Neuronal stem cell (in vitro differentiated cells): Measurements from ENCODE around the gene PATJ.
"Not testable (repeated sequence)": the region's sequence is repeated elsewhere in the genome, so short reads cannot be mapped to it uniquely, and the experiment has no call there.

Experiments
- DNase-seq: peaks from one replicate; pipeline ENCODE4 v3.0.0-alpha.2; 2013; ENCODE audit warnings: low spot score
- H2AFZ ChIP-seq: one replicate; pipeline ENCODE4 v1.6.1; 2013; ENCODE audit warnings: mild to moderate bottlenecking, low read length, inconsistent platforms
- H2AK5ac ChIP-seq: 2 replicates; pipeline ENCODE4 v1.6.1; 2013; ENCODE audit warnings: low read depth, mild to moderate bottlenecking, inconsistent platforms, low read length, moderate library complexity, mixed read lengths
- H2BK120ac ChIP-seq: 2 replicates; pipeline ENCODE4 v1.6.1; 2013; ENCODE audit warnings: low read depth, mild to moderate bottlenecking, inconsistent platforms, low read length, moderate library complexity, mixed read lengths
- H2BK12ac ChIP-seq: one replicate; pipeline ENCODE4 v1.6.1; 2013; ENCODE audit warnings: low read length, inconsistent platforms
- H2BK15ac ChIP-seq: 2 replicates; pipeline ENCODE4 v1.6.1; 2013; ENCODE audit warnings: mild to moderate bottlenecking, low read length, inconsistent platforms, mixed read lengths
- H2BK5ac ChIP-seq: one replicate; pipeline ENCODE4 v1.6.1; 2013; ENCODE audit warnings: inconsistent platforms, mild to moderate bottlenecking, low read length, moderate library complexity
- H3K14ac ChIP-seq: one replicate; pipeline ENCODE4 v1.6.1; 2013; ENCODE audit warnings: low read length, inconsistent platforms
- H3K18ac ChIP-seq: 2 replicates; pipeline ENCODE4 v1.6.1; 2013; ENCODE audit warnings: low read length, inconsistent platforms
- H3K23ac ChIP-seq: 2 replicates; pipeline ENCODE4 v1.6.1; 2013; ENCODE audit warnings: low read depth, mild to moderate bottlenecking, mixed read lengths, low read length, inconsistent platforms; ENCODE audit not compliant: poor library complexity
- H3K27ac ChIP-seq: replicated peaks from 3 replicates; pipeline ENCODE4 v1.5.1; 2013; ENCODE audit warnings: low read length, inconsistent platforms
- H3K27me3 ChIP-seq, 3 experiments: 2 replicates each; pipeline ENCODE4 v1.6.1; 2013; ENCODE audit warnings: low read length in 3 of 3, mild to moderate bottlenecking in 2 of 3, inconsistent platforms in 1 of 3, low read depth in 1 of 3, mixed read lengths in 1 of 3, moderate library complexity in 1 of 3; ENCODE audit not compliant: control insufficient read depth in 3 of 3, insufficient read depth in 3 of 3
- H3K36me3 ChIP-seq, 2 donors: replicated peaks in 1 of 2; 2 replicates each; pipeline ENCODE4 v1.6.1; 2013; ENCODE audit warnings: low read length in 2 of 2; ENCODE audit not compliant: control insufficient read depth in 2 of 2, insufficient read depth in 2 of 2
- H3K4ac ChIP-seq: 2 replicates; pipeline ENCODE4 v1.6.1; 2013; ENCODE audit warnings: inconsistent platforms, mild to moderate bottlenecking, low read length, moderate library complexity
- H3K4me1 ChIP-seq, 2 donors: 1 replicate in 1 of 2; 2 replicates in 1 of 2; pipeline ENCODE4 v1.6.1; 2013; ENCODE audit warnings: low read length in 2 of 2, low read depth in 1 of 2; ENCODE audit not compliant: control insufficient read depth in 2 of 2, insufficient read depth in 1 of 2
- H3K4me2 ChIP-seq: one replicate; pipeline ENCODE4 v1.6.1; 2013; ENCODE audit warnings: mild to moderate bottlenecking, low read length, inconsistent platforms; ENCODE audit not compliant: insufficient read depth, poor library complexity, severe bottlenecking
- H3K4me3 ChIP-seq, 2 donors: 2 replicates each; pipeline ENCODE4 v1.5.1; 2013; ENCODE audit warnings: low read length in 2 of 2, mild to moderate bottlenecking in 2 of 2, inconsistent platforms in 1 of 2, moderate library complexity in 1 of 2
- H3K79me1 ChIP-seq: one replicate; pipeline ENCODE4 v1.6.1; 2013; ENCODE audit warnings: low read depth, mild to moderate bottlenecking, inconsistent platforms, low read length, moderate library complexity
- H3K9ac ChIP-seq: one replicate; pipeline ENCODE4 v1.6.1; 2013; ENCODE audit warnings: mild to moderate bottlenecking, low read depth, low read length, inconsistent platforms; ENCODE audit not compliant: poor library complexity
- H3K9me3 ChIP-seq, 2 donors: replicated peaks in 1 of 2; 2 replicates each; pipeline versions ENCODE3 to v1.6.1; 2013; ENCODE audit warnings: low read length in 2 of 2, mild to moderate bottlenecking in 2 of 2, inconsistent platforms in 1 of 2, low read depth in 1 of 2, mixed read lengths in 1 of 2, moderate library complexity in 1 of 2; ENCODE audit not compliant: control insufficient read depth in 2 of 2, insufficient read depth in 1 of 2
- H4K8ac ChIP-seq: one replicate; pipeline ENCODE4 v1.6.1; 2013; ENCODE audit warnings: low read depth, mild to moderate bottlenecking, inconsistent platforms, low read length, moderate library complexity
- H4K91ac ChIP-seq: one replicate; pipeline ENCODE4 v1.6.1; 2013; ENCODE audit warnings: low read length, low read depth, mild to moderate bottlenecking, inconsistent platforms; ENCODE audit not compliant: poor library complexity
- WGBS, 2 donors: extraction: QIAGEN DNeasy Blood & Tissue Kit; methylation state at CpG; one replicate each; pipeline ENCODE4 v1.1.7; 2013; ENCODE audit warnings: missing lambda C conversion rate in 2 of 2, mixed read lengths in 1 of 2; ENCODE audit not compliant: insufficient read length in 2 of 2, insufficient replicate concordance in 1 of 2; ENCODE audit errors: extremely low coverage in 2 of 2; 5-methylcytosine and 5-hydroxymethylcytosine counted together

The PATJ gene

DNA sequence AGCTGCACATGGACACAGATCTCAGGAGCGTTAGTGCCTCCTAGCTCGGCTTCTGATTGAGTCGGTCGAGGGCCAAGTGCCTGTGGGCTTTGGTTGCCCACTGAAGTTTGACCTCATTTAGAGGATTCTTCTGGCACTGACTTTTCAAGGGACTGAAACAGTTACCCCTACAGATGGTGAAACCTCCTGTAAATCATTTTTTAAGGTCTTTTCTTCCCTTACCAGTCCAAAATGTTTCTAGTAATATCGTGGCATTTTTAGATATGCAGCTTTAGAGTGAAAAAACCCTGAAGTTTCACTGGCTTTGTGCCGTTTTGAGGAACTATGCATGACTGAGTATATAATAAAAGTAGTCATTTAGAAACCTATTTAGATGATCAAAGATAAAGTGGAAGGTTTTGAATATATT, 417.7 kb downstream of the PATJ start:
- Histone ChIP-seq H3K4me3 (no peak overlapping the region), H2BK120ac (no peak overlapping the region), H3K27me3 (no peaks in the 10 kb centered on the region), H3K23ac (no peak overlapping the region), H3K36me3 (no peaks in the 10 kb centered on the region), H2AFZ (no peak overlapping the region), H3K79me1 (no peaks in the 10 kb centered on the region), H3K18ac (no peak overlapping the region), H2BK12ac (no peak overlapping the region), H4K8ac (no peak overlapping the region), H3K27ac (no peak overlapping the region), H2AK5ac (no peak overlapping the region), H2BK5ac (no peak overlapping the region), H3K9me3 (no peaks in the 10 kb centered on the region), H2BK15ac (no peak overlapping the region), H3K9ac (no peak overlapping the region), H3K4me1 (no peaks in the 10 kb centered on the region), H4K91ac (no peak overlapping the region), H3K4me2 (no peak overlapping the region), H3K14ac (no peak overlapping the region), H3K4ac (no peak overlapping the region)
- whole genome bisulfite sequencing, 2 donors, result no CpG with 5 or more reads among the region's 6 CpGs
- DNase-seq, result no peak

DNA sequence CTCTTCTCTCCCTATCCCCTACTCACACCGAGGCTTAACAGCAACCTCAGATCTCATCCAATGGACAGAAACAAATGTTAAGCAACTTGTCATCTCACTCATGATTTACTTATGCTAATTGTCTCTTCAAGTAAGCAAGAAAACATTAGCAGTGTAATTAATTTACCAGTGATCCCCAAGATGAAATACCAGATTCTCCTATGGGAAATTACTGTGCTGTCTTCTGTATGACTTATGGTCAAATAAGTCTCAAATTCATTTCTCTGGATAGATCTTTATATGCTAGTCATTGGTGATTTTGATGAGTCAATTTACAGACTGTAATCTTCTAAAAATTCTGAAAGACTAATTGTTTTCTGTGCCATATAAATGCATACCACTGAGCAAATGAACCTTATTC, 419.4 kb downstream of the PATJ start:
- Histone ChIP-seq H3K9ac (no peak overlapping the region), H2AK5ac (no peak overlapping the region), H3K23ac (no peak overlapping the region), H3K4me2 (no peak overlapping the region), H3K4ac (no peak overlapping the region), H2BK15ac (no peak overlapping the region), H3K27me3 (no peaks in the 10 kb centered on the region), H2BK120ac (no peak overlapping the region), H3K9me3 (no peaks in the 10 kb centered on the region), H4K8ac (no peak overlapping the region), H3K4me1 (no peaks in the 10 kb centered on the region), H3K36me3 (no peaks in the 10 kb centered on the region), H3K18ac (no peak overlapping the region), H3K14ac (no peak overlapping the region), H2AFZ (no peak overlapping the region), H2BK12ac (no peak overlapping the region), H3K79me1 (no peaks in the 10 kb centered on the region), H3K4me3 (no peak overlapping the region), H3K27ac (no peak overlapping the region), H2BK5ac (no peak overlapping the region), H4K91ac (no peak overlapping the region)
- WGBS, 2 donors, result no CpG with 5 or more reads among the region's 1 CpG
- no peak for DNase-seq

GRCh38 chr1:62170380-62170779, 428.1 kb downstream of the PATJ start:
- not testable (repeated sequence) for H3K9me3 ChIP-seq, H3K79me1 ChIP-seq, H3K4me2 ChIP-seq, DNase-seq, H3K4me3 ChIP-seq, H2BK120ac ChIP-seq, H3K14ac ChIP-seq, H2BK15ac ChIP-seq, H3K27ac ChIP-seq, H3K9ac ChIP-seq, H3K23ac ChIP-seq, H3K4ac ChIP-seq, H3K4me1 ChIP-seq, H3K18ac ChIP-seq, H2AFZ ChIP-seq, H2AK5ac ChIP-seq, H4K8ac ChIP-seq, H3K36me3 ChIP-seq, H3K27me3 ChIP-seq, H4K91ac ChIP-seq, H2BK12ac ChIP-seq, H2BK5ac ChIP-seq
- no CpG with 5 or more reads among the region's 10 CpGs for WGBS, 2 donors

- H3K14ac ChIP-seq, result no peak overlapping the region
- no peak overlapping the region for H4K91ac ChIP-seq
- H3K27me3 ChIP-seq, result no peaks in the 10 kb centered on the region
- H3K18ac ChIP-seq, result no peak overlapping the region
- peaks cover 0 to 2% of the 10 kb centered on the region in 2 donors for H3K4me1 ChIP-seq
- H3K27ac ChIP-seq, result no peak overlapping the region
- no peaks in the 10 kb centered on the region for H3K36me3 ChIP-seq
- no peak overlapping the region for H4K8ac ChIP-seq
- H3K4me2 ChIP-seq, result no peak overlapping the region
- H3K4ac ChIP-seq, result no peak overlapping the region
- H3K23ac ChIP-seq, result no peak overlapping the region
- no peak overlapping the region for H2BK120ac ChIP-seq
- no peaks in the 10 kb centered on the region for H3K79me1 ChIP-seq
- H2AFZ ChIP-seq, result no peak overlapping the region
- H3K9ac ChIP-seq, result no peak overlapping the region
- no peak overlapping the region for H2AK5ac ChIP-seq
- H3K9me3 ChIP-seq, result no peaks in the 10 kb centered on the region
- no peak overlapping the region for H2BK15ac ChIP-seq
- H3K4me3 ChIP-seq, result no peak overlapping the region
- no peak overlapping the region for H2BK5ac ChIP-seq
- no CpG with 5 or more reads among the region's 9 CpGs for WGBS, 2 donors
- H2BK12ac ChIP-seq, result no peak overlapping the region
- DNase-seq, result peak; percentile 60
These were observed 433.4 kb downstream of the PATJ start for GRCh38 chr1:62175568-62176179.
